Measurements from ENCODE around the gene PHF21A. TPM values are rescaled to one million over a fixed set of nuclear protein-coding genes. Genes with fewer than 3 reads are reported as not detected.

PHF21A gene
- total RNA-seq, 4 donors from 2014 or later = 9.8 to 20.2 (median 15.4) TPM

DNA sequence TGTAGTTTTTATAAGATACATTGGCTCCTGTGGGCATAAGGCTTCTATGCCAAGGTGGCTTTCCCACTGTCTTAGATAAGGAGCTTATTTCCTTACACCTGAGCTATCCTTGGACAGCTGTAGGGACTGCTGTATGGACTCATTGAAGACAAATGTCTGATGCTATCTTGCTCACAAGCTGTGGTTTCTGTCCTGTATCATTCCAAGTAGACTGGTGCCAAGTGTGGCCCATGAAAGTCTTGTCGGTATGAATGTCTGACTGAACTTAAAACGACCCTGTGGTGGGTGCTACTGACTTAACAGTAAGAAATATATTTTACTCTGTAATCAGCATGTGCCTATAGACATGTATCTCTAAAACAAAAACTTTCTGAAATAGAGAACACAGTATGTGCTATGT lies 153.7 kb downstream of the PHF21A start:
- TF ChIP-seq POLR2A (IDR thresholded peaks at IDR 0.05) = no peak

DNA sequence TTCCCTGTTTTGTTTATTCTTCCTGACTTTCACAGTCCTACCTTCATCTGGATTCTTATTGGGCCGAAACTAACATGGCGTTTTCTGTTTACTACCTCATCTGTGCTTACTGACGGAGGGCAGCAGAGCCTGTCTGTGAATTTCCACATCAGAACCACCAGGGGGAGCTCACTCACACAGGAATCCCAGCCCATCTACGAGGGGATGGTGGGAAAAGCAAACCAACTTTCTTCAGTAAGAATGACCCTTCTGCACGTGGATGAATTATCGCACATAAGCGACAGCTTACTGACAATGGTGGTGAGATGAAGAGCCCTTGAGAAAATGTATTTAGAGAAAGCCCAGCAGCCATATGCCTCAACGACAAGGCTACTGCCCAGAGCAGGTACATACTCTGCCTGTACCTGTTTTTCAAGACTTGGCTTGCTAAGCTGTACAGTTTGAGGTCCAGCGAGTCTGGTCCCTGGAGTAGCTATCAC lies 156.3 kb downstream of the PHF21A start:
- Histone ChIP-seq H3K36me3 (peaks cover 0 to 28% of the 10 kb centered on the region in 2 donors), H3K27ac (peak overlapping the region in 1 of 4 donors; percentile 19), H3K27me3 (no peaks in the 10 kb centered on the region), H3K4me3 (no peak overlapping the region), H3K9me3 (no peaks in the 10 kb centered on the region), H3K4me1 (peaks cover 0 to 12% of the 10 kb centered on the region in 2 donors)
- ATAC-seq (peak; percentile 90 to 92), DNase-seq (peak in 1 of 2 donors; percentile 52)
- in situ Hi-C loops (cut with MboI; ENCODE audit: low sequenced_read_pairs in 4 of 4) = loop anchor here in 2 of 4 donors (5.0 to 25.0 kb wide), 2 partner anchors 42 to 347 kb away; no protein-coding TSS in a partner anchor
- TF ChIP-seq, protein P1, sequence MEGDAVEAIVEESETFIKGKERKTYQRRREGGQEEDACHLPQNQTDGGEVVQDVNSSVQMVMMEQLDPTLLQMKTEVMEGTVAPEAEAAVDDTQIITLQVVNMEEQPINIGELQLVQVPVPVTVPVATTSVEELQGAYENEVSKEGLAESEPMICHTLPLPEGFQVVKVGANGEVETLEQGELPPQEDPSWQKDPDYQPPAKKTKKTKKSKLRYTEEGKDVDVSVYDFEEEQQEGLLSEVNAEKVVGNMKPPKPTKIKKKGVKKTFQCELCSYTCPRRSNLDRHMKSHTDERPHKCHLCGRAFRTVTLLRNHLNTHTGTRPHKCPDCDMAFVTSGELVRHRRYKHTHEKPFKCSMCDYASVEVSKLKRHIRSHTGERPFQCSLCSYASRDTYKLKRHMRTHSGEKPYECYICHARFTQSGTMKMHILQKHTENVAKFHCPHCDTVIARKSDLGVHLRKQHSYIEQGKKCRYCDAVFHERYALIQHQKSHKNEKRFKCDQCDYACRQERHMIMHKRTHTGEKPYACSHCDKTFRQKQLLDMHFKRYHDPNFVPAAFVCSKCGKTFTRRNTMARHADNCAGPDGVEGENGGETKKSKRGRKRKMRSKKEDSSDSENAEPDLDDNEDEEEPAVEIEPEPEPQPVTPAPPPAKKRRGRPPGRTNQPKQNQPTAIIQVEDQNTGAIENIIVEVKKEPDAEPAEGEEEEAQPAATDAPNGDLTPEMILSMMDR (IDR thresholded peaks at IDR 0.05 in 4 of 5, conservative IDR thresholded peaks at IDR 0.05 in 1 of 5) = peak; percentile 74 to 87 (median 82)
- no peak for TF ChIP-seq POLR2A (IDR thresholded peaks at IDR 0.05)
- intact Hi-C loops (cut with DNase I; ENCODE audit: low total_unique reads) = loop anchor here (1.0 to 10.0 kb wide), 3 partner anchors 41 to 340 kb away; partner anchors contain the start of gene PHF21A

More for the DNA sequence above, 153.7 kb downstream of the PHF21A start:
- DNase-seq (no peak), ATAC-seq (no peak)
- intact Hi-C loops (cut with DNase I; ENCODE audit: low total_unique reads) = loop anchor here (5.0 to 10.0 kb wide), 2 partner anchors 155 to 337 kb away; partner anchors contain the start of gene PHF21A
- H3K36me3 ChIP-seq = peaks cover 2 to 42% of the 10 kb centered on the region in 2 donors
- H3K27ac ChIP-seq = no peak overlapping the region
- peaks cover 0 to 7% of the 10 kb centered on the region in 2 donors for H3K4me1 ChIP-seq
- in situ Hi-C loops (cut with MboI; ENCODE audit: low sequenced_read_pairs in 4 of 4) = loop anchor here in 1 of 4 donors (25.0 kb wide), 1 partner anchor 345 kb away; no protein-coding TSS in a partner anchor
- no peaks in the 10 kb centered on the region for H3K9me3 ChIP-seq
- H3K4me3 ChIP-seq = no peak overlapping the region
- no peaks in the 10 kb centered on the region for H3K27me3 ChIP-seq

DNA sequence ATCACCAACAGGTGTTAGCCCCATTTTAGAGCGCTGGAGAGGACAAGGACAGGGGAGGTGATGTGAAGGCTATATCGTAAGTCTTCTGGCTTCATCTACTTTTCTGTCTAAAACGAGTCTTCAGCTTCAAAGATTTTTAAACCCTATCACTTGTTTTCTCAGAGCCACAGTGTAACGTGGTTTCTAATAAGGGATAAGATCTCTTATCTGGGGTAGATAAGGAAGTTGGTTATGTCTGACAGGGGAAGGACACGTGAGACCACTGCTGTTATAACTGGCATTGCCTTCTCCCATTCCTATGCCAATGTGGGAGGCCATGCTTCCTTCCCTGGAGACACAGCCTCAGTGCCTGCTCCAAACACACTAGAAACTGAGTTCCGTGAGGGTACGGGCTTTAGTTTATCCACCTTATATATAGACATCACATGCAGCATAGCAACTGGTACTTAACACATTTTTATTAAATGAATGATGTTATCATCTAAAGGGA lies 159.5 kb downstream of the PHF21A start:
- intact Hi-C loops (cut with DNase I; ENCODE audit: low total_unique reads) = loop anchor here (10.0 kb wide), 1 partner anchor 343 kb away; no protein-coding TSS in a partner anchor
- in situ Hi-C loops (cut with MboI; ENCODE audit: low sequenced_read_pairs in 4 of 4) = loop anchor here in 2 of 4 donors (5.0 to 25.0 kb wide), 2 partner anchors 46 to 351 kb away; no protein-coding TSS in a partner anchor
- ATAC-seq = no peak

DNA sequence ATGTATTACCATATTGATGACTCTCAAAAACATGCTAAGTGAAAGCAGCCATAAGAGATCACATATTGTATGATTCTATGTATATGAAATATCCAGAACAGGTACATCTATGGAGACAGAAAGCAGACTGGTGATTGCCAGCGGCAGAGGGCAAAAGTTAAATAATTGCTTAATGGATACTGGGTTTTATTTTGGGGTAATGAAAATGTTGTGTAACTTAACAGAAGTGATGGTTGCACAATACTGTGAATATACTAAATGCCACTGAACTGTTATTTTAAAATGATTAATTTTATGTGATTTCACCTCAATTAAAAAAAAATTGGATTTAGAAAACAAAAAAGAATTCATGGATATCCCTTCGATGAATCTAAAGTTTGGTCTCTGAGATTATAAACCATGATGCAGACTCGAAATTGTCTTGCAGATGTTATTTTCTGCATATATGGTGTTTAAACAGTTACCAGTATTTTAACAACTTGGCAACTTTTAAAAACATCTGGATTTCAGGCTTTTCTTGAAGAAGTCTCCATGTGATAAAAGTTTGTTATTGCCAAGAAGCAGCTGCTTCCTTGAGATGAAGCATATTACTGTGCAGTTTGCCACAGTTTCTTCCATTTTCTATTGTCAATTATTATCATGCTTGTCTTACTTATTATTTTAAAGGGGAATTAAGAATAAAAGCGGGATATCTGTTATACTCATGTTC lies 160.7 kb downstream of the PHF21A start:
- Histone ChIP-seq H3K9me3 (no peaks in the 10 kb centered on the region), H3K4me3 (no peak overlapping the region), H3K36me3 (peaks cover 0 to under 1% of the 10 kb centered on the region in 2 donors), H3K27me3 (no peaks in the 10 kb centered on the region), H3K4me1 (peaks cover 0 to 18% of the 10 kb centered on the region in 2 donors), H3K27ac (peak overlapping the region in 3 of 4 donors; percentile 2 to 20 (median 18))
- peak in 1 of 2 donors; percentile 40 for ATAC-seq
- intact Hi-C loops (cut with DNase I; ENCODE audit: low total_unique reads) (loop anchor here (10.0 kb wide), 1 partner anchor 344 kb away; no protein-coding TSS in a partner anchor), in situ Hi-C loops (cut with MboI; ENCODE audit: low sequenced_read_pairs in 4 of 4) (loop anchor here in 2 of 4 donors (5.0 to 25.0 kb wide), 2 partner anchors 47 to 352 kb away; no protein-coding TSS in a partner anchor)
- TF ChIP-seq POLR2A (IDR thresholded peaks at IDR 0.05) = no peak
- TF ChIP-seq, protein P1 (IDR thresholded peaks at IDR 0.05 in 4 of 5, conservative IDR thresholded peaks at IDR 0.05 in 1 of 5) = no peak
- no peak for DNase-seq

More for the DNA sequence above, 159.5 kb downstream of the PHF21A start:
- H3K27me3 ChIP-seq = no peaks in the 10 kb centered on the region
- no peak for DNase-seq
- peaks cover 0 to 18% of the 10 kb centered on the region in 2 donors for H3K4me1 ChIP-seq
- TF ChIP-seq, protein P1 (IDR thresholded peaks at IDR 0.05 in 4 of 5, conservative IDR thresholded peaks at IDR 0.05 in 1 of 5) = no peak
- no peak for TF ChIP-seq POLR2A (IDR thresholded peaks at IDR 0.05)
- no peaks in the 10 kb centered on the region for H3K9me3 ChIP-seq
- H3K4me3 ChIP-seq = no peak overlapping the region
- no peak overlapping the region for H3K27ac ChIP-seq
- H3K36me3 ChIP-seq = peaks cover 0 to 3% of the 10 kb centered on the region in 2 donors

Measured in gastrocnemius medialis (tissue), 4 donors.